22Rv1 (cell line): Measurements from ENCODE around the gene FER.

Experiments used
- CTCF ChIP-seq: fragments of 450-650 bp; IDR thresholded peaks from 2 replicates; pipeline ENCODE4 v1.5.1; 2017; ENCODE audit warnings: mild to moderate bottlenecking
- ZFX ChIP-seq: fragments of 450-650 bp; IDR thresholded peaks from 2 replicates; pipeline ENCODE4 v1.6.1; 2017; ENCODE audit warnings: antibody characterized with exemption, borderline replicate concordance

GRCh38 chr5:109029847-109030246, 282.1 kb downstream of the FER start:
- TF ChIP-seq CTCF (no peak), ZFX (no peak)
